GM21576 (cell line): ENCODE results near the gene SLC38A8.

ENCODE experiments used
- ATAC-seq: cut with Tn5 transposase; IDR thresholded peaks from one replicate; pipeline ENCODE4 v1.9.1; 2021; ENCODE audit warnings: mild to moderate bottlenecking, moderate library complexity; ENCODE audit not compliant: unreplicated experiment

SLC38A8 gene

DNA sequence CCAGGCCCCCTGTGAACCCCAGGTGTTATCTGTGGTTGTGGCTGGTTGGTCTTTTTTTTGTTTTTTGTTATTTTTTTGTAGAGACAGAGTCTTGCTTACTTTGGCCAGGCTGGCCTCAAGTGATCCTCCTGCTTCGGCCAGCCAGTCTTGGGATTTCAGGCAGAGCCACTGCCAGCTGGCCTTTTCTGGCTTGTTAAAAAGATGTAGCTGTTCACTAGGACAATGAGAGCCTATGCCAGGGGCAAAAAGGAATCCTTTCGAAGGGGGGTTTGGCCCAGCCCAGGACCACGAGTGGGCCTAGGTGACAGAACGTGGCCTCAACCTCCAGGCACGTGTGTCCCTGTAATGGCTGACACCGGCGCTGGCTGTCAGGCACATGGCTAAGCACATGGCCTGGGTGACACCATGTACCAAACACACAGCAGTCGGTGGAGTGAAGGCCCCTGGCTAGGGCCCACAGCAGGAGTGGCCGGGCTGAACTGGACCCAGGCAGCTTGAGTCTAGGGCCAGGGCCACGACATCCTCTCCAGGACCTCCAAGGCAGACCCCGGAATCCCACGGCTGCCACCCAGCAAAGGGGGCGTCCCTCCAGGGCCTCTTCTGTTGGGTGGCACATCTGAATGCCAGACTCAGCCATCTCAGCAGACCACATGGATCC lies 6.9 kb upstream of the SLC38A8 start:
- no peak for ATAC-seq

DNA sequence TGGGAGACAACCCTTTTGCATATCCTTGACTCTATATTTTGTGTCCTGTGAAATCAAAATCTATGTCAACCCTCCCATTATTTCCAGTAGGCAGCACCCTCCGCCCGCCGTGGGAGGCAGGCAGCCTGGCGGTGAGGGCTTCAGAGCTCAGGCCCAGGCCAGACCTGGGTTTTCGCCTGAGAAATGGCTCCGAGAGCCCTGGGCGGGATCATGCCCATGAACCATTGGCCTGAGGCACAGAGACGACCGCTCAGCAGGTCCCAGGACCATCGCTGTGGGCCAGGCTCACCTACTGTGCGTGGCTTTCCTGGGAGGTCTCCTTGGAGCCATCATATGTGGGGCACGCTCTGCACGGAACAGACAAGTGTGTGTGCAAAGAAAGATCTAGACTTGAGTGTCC lies 6.3 kb upstream of the SLC38A8 start:
- ATAC-seq: no peak

GRCh38 chr16:84048270-84048669 lies 5.7 kb upstream of the SLC38A8 start:
- no peak for ATAC-seq

- ATAC-seq: no peak
These were observed 5.0 kb upstream of the SLC38A8 start for GRCh38 chr16:84047626-84048025.

DNA sequence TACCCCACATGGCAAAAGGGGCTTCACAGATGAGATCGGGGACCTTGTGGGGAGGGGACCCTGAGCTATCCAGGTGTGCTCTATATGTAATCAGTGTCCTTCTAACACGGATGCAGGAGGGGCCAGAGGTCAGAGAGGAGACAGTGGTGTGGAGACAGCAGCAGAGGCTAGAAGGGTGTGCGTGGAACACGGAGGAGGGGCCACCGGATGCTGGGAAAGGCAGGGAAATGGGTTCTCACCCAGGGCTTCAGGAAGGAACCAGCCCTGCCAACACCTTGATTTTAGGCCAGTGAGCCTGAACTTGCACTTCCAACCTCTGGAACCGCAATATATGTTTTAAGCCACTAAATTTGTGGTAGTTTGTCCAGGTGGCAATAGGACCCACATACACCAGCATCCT lies 4.6 kb upstream of the SLC38A8 start:
- no peak for ATAC-seq

GRCh38 chr16:84045818-84046470 lies 3.3 kb upstream of the SLC38A8 start:
- ATAC-seq: no peak

DNA sequence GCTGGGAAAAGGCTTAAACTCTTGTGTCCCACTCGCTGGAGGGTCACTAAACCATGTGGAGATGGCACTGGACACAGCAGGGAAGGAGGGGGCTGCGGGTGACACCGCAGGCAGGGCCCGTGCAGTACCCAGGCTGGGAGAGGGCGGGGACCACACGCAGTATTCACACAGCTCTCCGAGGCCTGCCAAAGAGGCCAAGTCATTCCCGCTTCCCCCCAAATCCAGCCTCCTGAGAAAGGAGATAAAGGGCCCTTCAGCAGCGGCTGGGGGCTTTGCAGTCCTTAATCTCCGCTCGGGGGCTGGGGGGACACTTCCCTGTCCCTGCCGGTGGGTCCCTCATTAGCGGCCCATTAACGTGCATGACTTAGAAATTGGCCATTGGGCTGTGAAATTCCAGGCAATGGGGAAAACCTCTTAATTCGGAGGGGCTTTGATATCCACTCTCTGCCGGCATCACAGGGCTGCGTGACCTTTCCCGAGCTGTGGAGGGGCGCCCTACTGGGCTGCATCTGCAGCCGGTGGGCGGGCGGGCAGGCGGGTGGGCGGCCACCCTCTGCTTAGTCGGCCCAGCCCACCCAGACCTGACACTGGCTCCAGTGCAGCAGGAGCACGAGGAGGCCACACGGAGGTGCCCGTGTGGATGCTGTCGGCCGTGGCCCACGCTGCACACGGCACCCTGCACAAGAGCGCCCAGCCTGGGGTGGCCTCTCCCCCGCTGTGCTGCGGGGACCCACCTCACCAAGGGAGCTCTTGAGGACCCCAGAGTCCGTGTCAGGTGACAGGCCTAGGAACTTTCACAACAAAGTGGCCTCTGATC lies 2.6 kb upstream of the SLC38A8 start:
- no peak for ATAC-seq

- no peak for ATAC-seq
These were observed 1.5 kb upstream of the SLC38A8 start for GRCh38 chr16:84044118-84044488.

DNA sequence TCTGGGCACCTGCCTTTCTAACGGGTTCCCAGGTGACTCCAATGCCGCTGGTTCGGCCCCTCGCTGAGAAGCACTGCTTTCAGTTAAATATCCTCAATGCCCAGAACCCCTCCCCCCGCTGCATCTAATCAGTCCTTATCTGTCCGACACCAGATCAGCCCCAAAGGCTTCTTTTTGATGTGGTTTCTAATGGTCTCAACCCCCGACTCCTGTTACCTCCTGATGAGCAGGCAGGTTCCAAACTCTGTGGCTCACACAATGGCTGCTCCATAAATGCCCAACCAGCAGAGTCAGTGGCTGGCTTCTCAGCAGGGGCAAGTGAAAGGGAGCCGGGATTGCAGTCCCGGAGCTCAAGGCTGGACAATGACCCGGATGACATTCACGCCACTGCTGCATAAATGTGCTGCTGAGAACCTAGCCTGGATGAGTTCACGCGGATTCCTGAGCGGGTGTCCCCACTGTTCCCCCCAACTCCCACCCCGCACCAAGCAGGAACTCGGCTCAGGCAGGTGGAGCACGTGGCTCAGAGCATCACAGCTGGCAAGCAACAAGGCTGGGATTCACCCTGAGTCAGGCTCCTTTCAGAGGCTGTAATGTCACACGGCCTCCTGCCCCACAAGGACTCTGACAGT lies 1.0 kb upstream of the SLC38A8 start:
- no peak for ATAC-seq

DNA sequence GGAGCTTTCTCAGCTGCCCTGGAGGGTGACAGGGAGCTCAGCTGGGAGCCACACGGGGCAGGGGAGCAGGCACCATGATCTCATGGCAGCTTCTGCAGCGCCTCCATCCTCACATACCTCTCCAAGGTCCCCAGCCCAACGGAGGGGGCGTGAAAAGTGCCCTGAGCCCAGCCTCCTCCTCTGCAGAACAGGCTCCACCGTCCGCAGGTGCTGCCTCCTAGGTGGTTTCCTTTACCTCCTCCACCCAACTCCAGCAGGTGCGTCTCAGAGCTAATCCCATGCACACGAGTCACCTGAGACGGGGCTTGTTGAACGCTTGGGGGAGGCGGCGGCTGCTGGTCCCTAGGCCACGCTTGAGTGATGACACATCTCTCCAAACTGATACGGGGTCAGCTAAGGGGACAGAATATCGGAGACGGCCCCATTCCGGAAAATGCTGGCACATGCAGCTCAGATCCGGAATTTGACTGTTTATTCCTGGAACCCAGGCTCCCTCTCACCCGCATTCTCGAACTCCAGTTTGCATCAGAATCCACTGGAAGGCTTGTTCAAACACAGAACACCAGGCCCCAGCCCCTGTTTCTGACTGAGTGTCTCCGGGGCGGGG lies 387 bp upstream of the SLC38A8 start:
- ATAC-seq: no peak

DNA sequence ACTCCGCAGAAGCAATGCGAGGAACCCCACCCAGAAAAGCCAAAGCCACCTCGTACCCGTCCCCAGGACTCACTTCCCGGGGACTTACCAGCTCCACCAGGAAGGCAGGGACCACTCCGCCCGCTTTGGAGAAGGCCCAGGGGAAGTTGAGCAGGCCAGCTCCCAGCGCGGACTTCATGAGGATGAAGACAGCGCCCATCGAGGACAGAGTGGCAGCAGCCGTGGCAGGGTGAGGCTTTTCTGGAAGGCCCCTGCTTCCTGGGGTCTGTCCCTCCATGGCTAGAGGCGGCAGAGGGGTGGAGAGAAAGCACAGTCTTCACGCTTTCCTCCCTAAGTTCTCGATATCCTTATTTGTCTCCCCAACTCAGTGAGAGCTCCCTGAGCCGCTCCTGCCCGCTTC lies 714 bp downstream of the SLC38A8 start:
- no peak for ATAC-seq

- no peak for ATAC-seq
These were observed 1.5 kb downstream of the SLC38A8 start for GRCh38 chr16:84040823-84041820.

GRCh38 chr16:84040226-84040822 lies 2.3 kb downstream of the SLC38A8 start:
- ATAC-seq: no peak

DNA sequence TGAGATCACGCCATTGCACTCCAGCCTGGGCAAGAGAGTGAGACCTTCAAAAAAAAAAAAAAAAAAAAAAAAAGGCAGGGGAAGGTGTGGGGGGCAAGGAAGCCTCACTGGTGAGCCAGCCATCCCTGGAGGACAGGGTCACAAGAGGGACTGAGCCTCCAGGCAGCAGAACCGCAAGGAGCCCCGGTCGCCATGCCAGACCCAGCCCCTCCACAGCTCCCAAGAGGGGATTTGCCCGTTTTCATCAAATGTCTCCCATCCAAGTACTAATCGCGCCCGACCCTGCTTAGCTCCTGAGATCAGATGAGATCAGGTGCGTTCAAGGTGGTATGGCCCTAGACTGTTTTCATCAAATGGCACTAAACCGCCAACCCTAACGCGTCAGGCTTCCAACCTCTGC lies 2.9 kb downstream of the SLC38A8 start:
- no peak for ATAC-seq

DNA sequence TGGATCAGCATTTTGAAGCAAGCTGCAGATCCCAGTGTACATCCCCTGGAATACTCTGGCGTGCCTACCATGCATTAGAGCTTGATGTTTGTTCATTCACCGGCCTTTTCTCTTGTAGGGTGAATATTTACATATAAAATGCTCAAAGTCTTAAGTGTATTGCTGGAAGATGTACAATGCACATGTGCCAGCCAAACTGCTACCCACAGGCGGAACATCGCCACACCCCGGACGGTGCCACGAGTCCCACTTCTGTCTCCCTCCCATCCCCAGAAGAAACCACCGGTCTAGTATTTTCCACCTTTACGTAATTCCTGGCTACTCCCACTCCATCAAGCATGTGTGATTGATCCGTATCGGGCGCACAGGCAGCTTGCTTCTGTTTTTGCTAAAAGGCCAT lies 4.1 kb downstream of the SLC38A8 start:
- no peak for ATAC-seq

DNA sequence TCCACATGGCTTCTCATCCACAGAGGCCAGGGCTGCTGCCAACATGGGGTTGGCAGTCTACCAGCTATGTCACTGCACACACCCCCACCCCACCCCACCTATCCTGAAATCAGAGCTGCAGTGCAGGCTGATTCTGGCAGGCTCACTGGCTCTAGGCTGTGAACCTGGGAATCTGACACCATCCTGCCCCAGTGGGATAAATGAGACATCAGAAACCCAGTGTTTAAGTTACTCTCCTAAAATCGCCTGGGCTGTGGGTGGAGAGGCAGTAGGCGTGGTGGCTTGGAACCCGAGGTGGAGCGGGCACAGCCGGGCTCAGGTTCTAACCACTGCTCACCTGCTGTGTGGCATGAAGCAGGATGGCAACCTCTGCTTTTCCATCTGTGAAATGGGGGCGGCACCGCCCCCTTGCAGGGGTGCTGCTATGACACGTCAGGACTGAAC lies 5.6 kb downstream of the SLC38A8 start:
- no peak for ATAC-seq

GRCh38 chr16:84036131-84036530 lies 6.5 kb downstream of the SLC38A8 start:
- ATAC-seq: no peak

- ATAC-seq: no peak
These were observed 8.1 kb downstream of the SLC38A8 start for GRCh38 chr16:84034516-84034915.
